ENCODE measurements around the gene IVNS1ABP.

DNA sequence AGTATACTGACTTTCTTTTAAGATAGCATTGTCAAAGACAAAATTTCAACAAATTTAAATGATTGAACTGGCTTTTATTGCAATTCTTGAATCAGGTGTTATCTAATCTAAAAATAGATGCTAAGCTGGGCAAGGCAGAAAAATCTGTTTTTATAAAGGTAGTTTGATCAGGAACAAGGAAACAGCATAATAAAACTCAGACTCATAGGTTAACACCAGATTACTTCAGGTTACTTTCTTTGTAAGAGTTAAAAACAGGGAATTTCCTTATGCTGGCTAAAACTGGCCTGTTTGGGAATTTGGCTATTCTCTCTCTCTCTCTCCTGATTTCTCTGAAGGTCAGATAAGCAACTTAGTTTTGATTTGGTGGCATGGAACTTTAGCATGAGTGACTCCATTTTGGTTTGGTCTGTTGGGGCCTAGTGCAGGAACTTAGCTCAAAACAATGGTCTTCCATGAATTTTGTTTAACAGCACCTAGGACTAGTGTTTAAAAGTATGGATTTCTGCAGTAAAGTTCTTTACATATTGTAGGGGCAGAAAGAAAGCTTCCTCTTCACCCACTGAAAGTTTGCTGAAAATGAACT is 24.2 kb upstream of the IVNS1ABP start:
- TF ChIP-seq, protein P1, sequence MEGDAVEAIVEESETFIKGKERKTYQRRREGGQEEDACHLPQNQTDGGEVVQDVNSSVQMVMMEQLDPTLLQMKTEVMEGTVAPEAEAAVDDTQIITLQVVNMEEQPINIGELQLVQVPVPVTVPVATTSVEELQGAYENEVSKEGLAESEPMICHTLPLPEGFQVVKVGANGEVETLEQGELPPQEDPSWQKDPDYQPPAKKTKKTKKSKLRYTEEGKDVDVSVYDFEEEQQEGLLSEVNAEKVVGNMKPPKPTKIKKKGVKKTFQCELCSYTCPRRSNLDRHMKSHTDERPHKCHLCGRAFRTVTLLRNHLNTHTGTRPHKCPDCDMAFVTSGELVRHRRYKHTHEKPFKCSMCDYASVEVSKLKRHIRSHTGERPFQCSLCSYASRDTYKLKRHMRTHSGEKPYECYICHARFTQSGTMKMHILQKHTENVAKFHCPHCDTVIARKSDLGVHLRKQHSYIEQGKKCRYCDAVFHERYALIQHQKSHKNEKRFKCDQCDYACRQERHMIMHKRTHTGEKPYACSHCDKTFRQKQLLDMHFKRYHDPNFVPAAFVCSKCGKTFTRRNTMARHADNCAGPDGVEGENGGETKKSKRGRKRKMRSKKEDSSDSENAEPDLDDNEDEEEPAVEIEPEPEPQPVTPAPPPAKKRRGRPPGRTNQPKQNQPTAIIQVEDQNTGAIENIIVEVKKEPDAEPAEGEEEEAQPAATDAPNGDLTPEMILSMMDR (IDR thresholded peaks at IDR 0.05) = no peak
- no peak for TF ChIP-seq EP300 (IDR thresholded peaks at IDR 0.05)
